Peyer's patch (tissue), 4 donors: Measurements from ENCODE around the gene SWAP70.

Experiments
- CTCF ChIP-seq, 6 experiments: fragments of 450-650 bp in 4 of 6; fragments of 200-600 bp in 2 of 6; sonication (generic) in 1 of 6; IDR thresholded peaks; one replicate each; pipeline ENCODE4 v1.5.1; 2017 to 2019; ENCODE audit warnings: antibody characterized with exemption in 6 of 6, mild to moderate bottlenecking in 3 of 6, moderate library complexity in 1 of 6
- POLR2A ChIP-seq, 2 donors: fragments of 450-650 bp; IDR thresholded peaks; one replicate each; pipeline ENCODE4 v1.5.1; 2017; ENCODE audit warnings: antibody characterized with exemption in 2 of 2, mild to moderate bottlenecking in 2 of 2, moderate library complexity in 2 of 2

DNA sequence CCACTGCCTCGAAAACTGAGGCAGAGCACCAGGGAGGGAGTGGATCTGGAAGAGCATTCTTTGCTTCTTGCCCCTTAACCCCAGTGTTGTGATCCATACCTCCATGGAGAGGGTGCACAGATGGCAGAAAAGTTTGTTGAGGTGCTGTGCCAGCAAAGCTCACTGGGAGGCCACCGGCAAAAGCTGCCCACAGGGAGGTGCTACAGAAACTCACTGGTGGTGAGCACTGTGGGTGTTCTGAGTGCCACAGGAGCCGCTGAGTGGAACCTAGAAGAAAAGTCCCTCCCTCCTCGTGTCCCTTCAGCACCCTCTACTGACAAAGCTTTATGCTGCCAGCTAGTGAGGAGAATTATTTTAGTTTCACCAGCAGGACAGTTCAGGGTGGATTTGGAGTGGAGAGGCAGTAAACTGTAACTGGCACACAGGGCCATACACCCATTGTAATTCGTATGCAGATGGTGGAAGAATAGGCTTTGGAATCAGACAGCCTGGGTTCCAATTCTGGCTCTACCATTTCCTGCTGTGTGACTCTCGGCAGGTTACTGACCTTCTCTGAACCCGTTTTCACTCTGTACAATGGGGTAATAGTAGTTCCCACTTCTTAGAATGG is 84.6 kb downstream of the SWAP70 start:
- peak; percentile 53 to 90 (median 81) for TF ChIP-seq CTCF (IDR thresholded peaks at IDR 0.05)
- no peak for TF ChIP-seq POLR2A (IDR thresholded peaks at IDR 0.05)
